NCI-H146 treated with DMSO at 0.1 percent for 48 hours (cell line): Measurements from ENCODE around the gene SNX10.
A peak's percentile ranks its signal among the peaks of the same experiment; 100 is the strongest.

Experiments
- DNase-seq: peaks from one replicate; lab custom pipeline; 2025; ENCODE audit not compliant: unreplicated experiment; lab: John Stamatoyannopoulos, UW

Gene SNX10

GRCh38 chr7:26398756-26399509 is 107.3 kb downstream of the SNX10 start:
- DNase-seq = peak; percentile 71

- DNase-seq = peak; percentile 40
Measured at GRCh38 chr7:26399736-26400135, 108.1 kb downstream of the SNX10 start.

- DNase-seq = no peak
Measured at GRCh38 chr7:26403640-26404039, 112.0 kb downstream of the SNX10 start.

GRCh38 chr7:26404189-26404996 is 112.7 kb downstream of the SNX10 start:
- no peak for DNase-seq

- DNase-seq = no peak
Measured at GRCh38 chr7:26406433-26406832, 114.8 kb downstream of the SNX10 start.

- no peak for DNase-seq
Measured at GRCh38 chr7:26409661-26410547, 118.2 kb downstream of the SNX10 start.

- peak; percentile 80 for DNase-seq
Measured at GRCh38 chr7:26413007-26413691, 121.5 kb downstream of the SNX10 start.

- DNase-seq = no peak
Measured at GRCh38 chr7:26416004-26416403, 124.3 kb downstream of the SNX10 start.

GRCh38 chr7:26417911-26418413 is 126.3 kb downstream of the SNX10 start:
- no peak for DNase-seq

GRCh38 chr7:26419198-26419597 is 127.5 kb downstream of the SNX10 start:
- DNase-seq = no peak

GRCh38 chr7:26420422-26421019 is 128.9 kb downstream of the SNX10 start:
- DNase-seq = peak; percentile 20

- DNase-seq = no peak
Measured at GRCh38 chr7:26422761-26423160, 131.1 kb downstream of the SNX10 start.

GRCh38 chr7:26423436-26423835 is 131.8 kb downstream of the SNX10 start:
- no peak for DNase-seq
